Parathyroid adenoma (tissue), 2 donors: ENCODE measurements around the gene CCDC187.

Source experiments
- H2AFZ ChIP-seq: fragments of 300-600 bp; sonication (generic); one replicate; pipeline ENCODE4 v1.7.0; 2017; ENCODE audit warnings: antibody characterized with exemption, mild to moderate bottlenecking
- H3K27ac ChIP-seq: fragments of 300-600 bp; sonication (generic); one replicate; pipeline ENCODE4 v1.7.0; 2017
- H3K27me3 ChIP-seq: fragments of 300-600 bp; sonication (generic); one replicate; pipeline ENCODE4 v1.7.0; 2017; ENCODE audit warnings: low read length; ENCODE audit not compliant: control insufficient read depth, insufficient read depth
- H3K36me3 ChIP-seq: fragments of 300-600 bp; sonication (generic); one replicate; pipeline ENCODE4 v1.7.0; 2017; ENCODE audit warnings: low read length; ENCODE audit not compliant: control insufficient read depth, insufficient read depth
- H3K4me1 ChIP-seq: fragments of 300-600 bp; sonication (generic); one replicate; pipeline ENCODE4 v1.7.0; 2017; ENCODE audit warnings: control low read depth
- H3K4me2 ChIP-seq: fragments of 300-600 bp; sonication (generic); one replicate; pipeline ENCODE4 v1.7.0; 2017; ENCODE audit warnings: low read length
- H3K4me3 ChIP-seq: fragments of 300-600 bp; sonication (generic); one replicate; pipeline ENCODE4 v1.7.0; 2017; ENCODE audit warnings: low read depth, low read length
- H3K79me2 ChIP-seq: fragments of 300-600 bp; sonication (generic); one replicate; pipeline ENCODE4 v1.7.0; 2017; ENCODE audit warnings: control low read depth
- H3K9ac ChIP-seq: fragments of 300-600 bp; sonication (generic); one replicate; pipeline ENCODE4 v1.7.0; 2017; ENCODE audit warnings: mild to moderate bottlenecking
- H3K9me3 ChIP-seq: fragments of 300-600 bp; sonication (generic); one replicate; pipeline ENCODE4 v1.7.0; 2017; ENCODE audit warnings: low read length; ENCODE audit not compliant: control insufficient read depth
- CTCF ChIP-seq: fragments of 300-600 bp; sonication (generic); IDR thresholded peaks from one replicate; pipeline ENCODE4 v1.7.0; 2017; ENCODE audit warnings: antibody characterized with exemption, mild to moderate bottlenecking
- donor health status: primary hyperparathyroidism.

The CCDC187 gene

GRCh38 chr9:136304981-136305380, 1.1 kb upstream of the CCDC187 start:
- Histone ChIP-seq H3K4me3 (no peak overlapping the region), H3K27me3 (no peaks in the 10 kb centered on the region)
- no peak for TF ChIP-seq CTCF

GRCh38 chr9:136304456-136304855, 562 bp upstream of the CCDC187 start:
- Histone ChIP-seq H3K27ac (no peak overlapping the region), H3K4me2 (no peak overlapping the region), H3K9me3 (no peaks in the 10 kb centered on the region), H2AFZ (no peak overlapping the region), H3K9ac (no peak overlapping the region), H3K4me3 (no peak overlapping the region), H3K4me1 (no peaks in the 10 kb centered on the region), H3K36me3 (no peaks in the 10 kb centered on the region), H3K27me3 (no peaks in the 10 kb centered on the region), H3K79me2 (no peaks in the 10 kb centered on the region)
- no peak for TF ChIP-seq CTCF

More at GRCh38 chr9:136304981-136305380, 1.1 kb upstream of the CCDC187 start:
- H2AFZ ChIP-seq, result no peak overlapping the region
- no peak overlapping the region for H3K9ac ChIP-seq
- H3K79me2 ChIP-seq, result no peaks in the 10 kb centered on the region
- H3K27ac ChIP-seq, result no peak overlapping the region
- no peaks in the 10 kb centered on the region for H3K4me1 ChIP-seq
- no peaks in the 10 kb centered on the region for H3K9me3 ChIP-seq
- H3K4me2 ChIP-seq, result no peak overlapping the region
- H3K36me3 ChIP-seq, result no peaks in the 10 kb centered on the region

GRCh38 chr9:136303066-136303824, 649 bp downstream of the CCDC187 start:
- Histone ChIP-seq H3K4me2 (no peak overlapping the region), H3K4me3 (no peak overlapping the region), H3K9me3 (no peaks in the 10 kb centered on the region), H3K27ac (no peak overlapping the region), H3K4me1 (no peaks in the 10 kb centered on the region), H3K27me3 (no peaks in the 10 kb centered on the region), H2AFZ (no peak overlapping the region), H3K9ac (no peak overlapping the region), H3K36me3 (no peaks in the 10 kb centered on the region), H3K79me2 (no peaks in the 10 kb centered on the region)
- TF ChIP-seq CTCF, result no peak

- no peaks in the 10 kb centered on the region for H3K27me3 ChIP-seq
- TF ChIP-seq CTCF, result no peak
- no peak overlapping the region for H3K9ac ChIP-seq
- no peak overlapping the region for H2AFZ ChIP-seq
- no peak overlapping the region for H3K4me3 ChIP-seq
- H3K79me2 ChIP-seq, result no peaks in the 10 kb centered on the region
- H3K27ac ChIP-seq, result no peak overlapping the region
- H3K4me1 ChIP-seq, result no peaks in the 10 kb centered on the region
- no peak overlapping the region for H3K4me2 ChIP-seq
- H3K9me3 ChIP-seq, result no peaks in the 10 kb centered on the region
- H3K36me3 ChIP-seq, result no peaks in the 10 kb centered on the region
These were observed 1.4 kb downstream of the CCDC187 start for GRCh38 chr9:136302527-136302926.

GRCh38 chr9:136300866-136301265, 3.0 kb downstream of the CCDC187 start:
- TF ChIP-seq CTCF, result no peak

More at GRCh38 chr9:136300866-136301265, 3.0 kb downstream of the CCDC187 start:
- H3K9ac ChIP-seq, result no peak overlapping the region
- no peaks in the 10 kb centered on the region for H3K9me3 ChIP-seq
- no peaks in the 10 kb centered on the region for H3K27me3 ChIP-seq
- no peaks in the 10 kb centered on the region for H3K36me3 ChIP-seq
- H3K4me1 ChIP-seq, result no peaks in the 10 kb centered on the region
- no peak overlapping the region for H3K4me2 ChIP-seq
- no peak overlapping the region for H3K4me3 ChIP-seq
- H3K27ac ChIP-seq, result no peak overlapping the region
- no peaks in the 10 kb centered on the region for H3K79me2 ChIP-seq
- H2AFZ ChIP-seq, result no peak overlapping the region
